ENCODE results near the gene COL4A5.
A peak's percentile ranks its signal among the peaks of the same experiment; 100 is the strongest.

COL4A5 gene

DNA sequence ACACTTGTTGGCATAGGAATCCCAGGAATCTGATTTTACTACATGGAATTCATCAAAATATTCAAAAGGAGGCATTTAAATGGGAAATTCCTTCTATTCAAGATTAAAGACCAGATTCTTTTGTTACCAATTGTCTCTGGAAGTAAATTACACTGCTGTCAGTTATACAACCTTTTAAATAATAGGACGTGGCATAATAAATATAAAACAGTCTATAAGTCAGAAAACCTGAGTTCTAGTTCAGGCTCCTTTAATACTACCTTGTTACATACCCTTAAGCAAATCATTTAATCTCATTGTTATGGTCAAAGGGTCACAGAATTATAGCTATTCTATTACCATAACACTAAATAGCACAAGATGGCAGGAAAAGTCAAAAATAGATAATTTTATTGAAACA, 20.2 kb upstream of the COL4A5 start:
- H3K4me3 ChIP-seq (ENCODE audit: low read length): no peak overlapping the region
- no peak for DNase-seq (ENCODE audit: low read depth)
- no peaks in the 10 kb centered on the region for H3K4me1 ChIP-seq (ENCODE audit: control insufficient read depth, insufficient read depth, low read length)
- no peak overlapping the region for H3K9ac ChIP-seq (ENCODE audit: low read length)
- H3K9me3 ChIP-seq (ENCODE audit: control insufficient read depth, low read length): no peaks in the 10 kb centered on the region
- peaks cover 22% of the 10 kb centered on the region for H3K27me3 ChIP-seq (replicated peaks; ENCODE audit: control insufficient read depth, insufficient read depth, low read length)
- no peaks in the 10 kb centered on the region for H3K36me3 ChIP-seq (ENCODE audit: control insufficient read depth, insufficient read depth, low read length, severe bottlenecking)

DNA sequence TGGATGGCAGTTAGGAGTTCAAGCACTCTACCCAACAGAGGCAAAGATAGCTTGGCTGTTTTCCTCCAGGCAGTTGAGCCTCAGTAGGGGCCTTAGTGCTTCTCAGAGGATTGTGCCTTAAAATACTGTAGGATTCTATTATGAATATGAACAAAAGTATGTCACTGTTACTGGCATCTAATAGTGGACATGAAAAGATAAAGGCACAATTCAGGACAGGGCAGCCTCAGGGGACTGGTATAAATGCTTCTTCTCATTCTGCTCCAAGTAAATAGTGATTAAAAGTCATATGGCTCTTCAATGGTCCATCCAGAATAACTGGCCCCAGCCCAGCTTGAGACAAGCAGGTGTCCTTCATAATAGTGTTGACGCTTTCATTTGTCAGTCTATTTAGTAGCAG, 19.2 kb upstream of the COL4A5 start:
- Histone ChIP-seq H3K4me1 (ENCODE audit: control insufficient read depth, insufficient read depth, low read length) (no peaks in the 10 kb centered on the region), H3K9me3 (ENCODE audit: control insufficient read depth, low read length) (no peaks in the 10 kb centered on the region), H3K9ac (ENCODE audit: low read length) (no peak overlapping the region), H3K4me3 (ENCODE audit: low read length) (no peak overlapping the region), H3K36me3 (ENCODE audit: control insufficient read depth, insufficient read depth, low read length, severe bottlenecking) (no peaks in the 10 kb centered on the region), H3K27me3 (replicated peaks; ENCODE audit: control insufficient read depth, insufficient read depth, low read length) (peaks cover 23% of the 10 kb centered on the region)
- no peak for DNase-seq (ENCODE audit: low read depth)

DNA sequence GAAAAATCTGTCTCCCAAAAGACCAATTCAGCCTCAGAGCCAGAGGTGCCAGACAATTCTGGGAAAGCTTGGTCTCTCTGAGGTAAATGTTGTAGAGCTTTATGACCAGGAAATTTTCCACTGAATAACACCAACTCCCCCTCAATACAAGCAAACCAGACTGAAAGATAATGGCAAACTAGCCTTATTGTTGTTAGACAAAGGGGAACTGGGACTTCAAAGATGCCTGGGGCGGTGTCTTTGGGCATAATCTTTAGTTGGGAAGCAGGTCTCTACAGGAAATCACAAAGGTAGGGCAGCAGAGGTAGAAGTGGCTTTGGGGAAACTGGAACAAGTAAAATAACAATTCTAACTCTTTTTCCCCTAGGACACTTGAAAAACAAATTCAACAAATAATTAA, 13.4 kb upstream of the COL4A5 start:
- no peak overlapping the region for H3K4me3 ChIP-seq (ENCODE audit: low read length)
- peaks cover 19% of the 10 kb centered on the region for H3K27me3 ChIP-seq (replicated peaks; ENCODE audit: control insufficient read depth, insufficient read depth, low read length)
- DNase-seq (ENCODE audit: low read depth): no peak
- no peaks in the 10 kb centered on the region for H3K9me3 ChIP-seq (ENCODE audit: control insufficient read depth, low read length)
- H3K36me3 ChIP-seq (ENCODE audit: control insufficient read depth, insufficient read depth, low read length, severe bottlenecking): no peaks in the 10 kb centered on the region
- no peak overlapping the region for H3K9ac ChIP-seq (ENCODE audit: low read length)
- no peaks in the 10 kb centered on the region for H3K4me1 ChIP-seq (ENCODE audit: control insufficient read depth, insufficient read depth, low read length)

DNA sequence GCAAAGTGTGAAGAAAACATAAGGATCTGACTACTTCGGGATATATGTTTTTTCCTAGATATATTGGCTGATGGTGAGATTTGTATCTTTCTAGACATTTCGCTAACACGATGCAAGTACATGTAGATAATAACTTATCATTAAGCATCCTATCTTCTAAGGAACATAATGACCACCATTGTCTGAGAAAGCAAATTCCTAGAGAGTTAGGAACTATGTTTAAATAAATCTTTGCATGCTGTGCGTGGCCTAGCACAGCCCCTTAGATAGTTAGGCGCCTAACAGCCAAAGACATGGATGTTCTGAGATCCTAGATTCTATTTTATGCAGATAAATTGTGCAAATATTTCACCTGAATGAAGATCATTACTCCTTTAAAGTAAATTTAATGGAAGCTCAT, 4.4 kb upstream of the COL4A5 start:
- H3K9me3 ChIP-seq (ENCODE audit: control insufficient read depth, low read length): no peaks in the 10 kb centered on the region
- H3K9ac ChIP-seq (ENCODE audit: low read length): no peak overlapping the region
- no peak overlapping the region for H3K4me3 ChIP-seq (ENCODE audit: low read length)
- no peaks in the 10 kb centered on the region for H3K4me1 ChIP-seq (ENCODE audit: control insufficient read depth, insufficient read depth, low read length)
- DNase-seq (ENCODE audit: low read depth): no peak
- peaks cover 30% of the 10 kb centered on the region for H3K27me3 ChIP-seq (replicated peaks; ENCODE audit: control insufficient read depth, insufficient read depth, low read length)
- no peaks in the 10 kb centered on the region for H3K36me3 ChIP-seq (ENCODE audit: control insufficient read depth, insufficient read depth, low read length, severe bottlenecking)

DNA sequence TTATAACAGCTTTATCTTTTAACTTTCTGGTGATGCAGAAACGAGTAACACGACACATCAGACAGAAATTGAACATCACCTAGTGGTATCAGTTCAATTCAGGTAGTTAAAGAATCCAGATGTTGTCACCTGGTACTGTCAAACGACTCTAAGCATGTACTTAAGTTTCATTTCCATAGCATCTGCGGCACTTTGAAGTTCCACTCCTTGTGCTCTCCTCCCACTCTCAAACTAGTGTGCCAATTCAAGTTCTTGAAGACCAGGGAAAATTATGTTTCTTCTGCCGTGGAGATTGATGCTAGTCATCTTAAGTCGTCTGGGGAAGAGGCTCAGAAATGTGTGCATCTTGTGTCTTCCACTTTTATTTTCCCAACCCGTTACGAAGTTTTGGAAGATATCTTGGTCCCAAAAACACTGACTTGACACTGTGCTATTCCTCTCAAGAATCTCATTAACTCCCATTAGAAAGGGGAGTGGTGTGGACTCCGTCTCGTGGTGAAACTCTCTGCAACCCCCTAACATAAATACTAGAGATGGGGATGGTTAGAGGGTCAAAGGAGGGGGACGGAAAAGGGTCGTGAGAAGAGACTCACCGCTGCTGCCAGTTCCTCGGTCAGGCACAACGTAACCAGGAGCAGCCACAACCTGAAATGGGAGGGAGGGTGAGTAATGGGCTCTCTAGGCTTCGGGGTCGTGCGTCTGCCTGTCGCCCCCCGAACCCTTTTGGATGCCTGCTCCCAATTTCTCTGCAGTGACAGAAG, 2.1 kb upstream of the COL4A5 start:
- Histone ChIP-seq H3K27me3 (replicated peaks; ENCODE audit: control insufficient read depth, insufficient read depth, low read length) (peaks cover 34% of the 10 kb centered on the region), H3K4me1 (ENCODE audit: control insufficient read depth, insufficient read depth, low read length) (no peaks in the 10 kb centered on the region), H3K9ac (ENCODE audit: low read length) (no peak overlapping the region), H3K4me3 (ENCODE audit: low read length) (peak overlapping the region; percentile 66), H3K9me3 (ENCODE audit: control insufficient read depth, low read length) (no peaks in the 10 kb centered on the region), H3K36me3 (ENCODE audit: control insufficient read depth, insufficient read depth, low read length, severe bottlenecking) (no peaks in the 10 kb centered on the region)
- no peak for DNase-seq (ENCODE audit: low read depth)

DNA sequence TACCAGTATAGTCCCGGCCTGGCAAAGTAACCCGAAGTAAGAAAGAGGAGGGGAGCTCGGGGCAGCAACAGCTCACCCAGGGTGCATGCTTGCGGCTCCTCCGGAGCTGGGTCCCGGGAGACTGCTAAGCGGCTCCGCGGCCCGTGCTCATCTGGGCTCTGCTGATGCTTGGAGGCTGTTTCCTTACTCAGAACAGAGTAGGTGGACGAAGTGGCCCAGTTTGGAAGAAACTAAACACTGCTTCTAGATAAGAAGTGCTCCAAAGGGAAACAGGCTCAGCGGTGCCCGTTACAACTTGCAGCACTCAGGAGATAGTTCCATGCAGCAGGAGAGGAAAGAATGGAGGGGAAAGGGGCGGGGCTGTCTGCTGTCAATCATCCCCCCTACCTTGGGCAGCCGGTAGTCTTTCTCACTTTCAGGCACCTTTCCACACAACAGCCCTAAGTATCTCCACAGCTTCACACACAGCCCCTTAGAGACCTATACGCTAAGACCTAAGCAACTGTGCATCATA, 1.5 kb upstream of the COL4A5 start, which contains the start of gene COL4A6:
COL4A6 (minus strand) TSS at position 313 of the 514 bp plus-strand sequence; CDS start at position 87, 226 bp downstream.
- peak within 1 kb of the TSS; percentile 83 for H3K4me3 ChIP-seq (ENCODE audit: low read length)
- no peaks in the 10 kb centered on the region for H3K9me3 ChIP-seq (ENCODE audit: control insufficient read depth, low read length)
- no peaks in the 10 kb centered on the region for H3K4me1 ChIP-seq (ENCODE audit: control insufficient read depth, insufficient read depth, low read length)
- H3K27me3 ChIP-seq (replicated peaks; ENCODE audit: control insufficient read depth, insufficient read depth, low read length): peaks cover 34% of the 10 kb centered on the region
- DNase-seq (ENCODE audit: low read depth): peak; percentile 18
- no peak within 1 kb of the TSS for H3K9ac ChIP-seq (ENCODE audit: low read length)
- no peaks in the 10 kb centered on the region for H3K36me3 ChIP-seq (ENCODE audit: control insufficient read depth, insufficient read depth, low read length, severe bottlenecking)

DNA sequence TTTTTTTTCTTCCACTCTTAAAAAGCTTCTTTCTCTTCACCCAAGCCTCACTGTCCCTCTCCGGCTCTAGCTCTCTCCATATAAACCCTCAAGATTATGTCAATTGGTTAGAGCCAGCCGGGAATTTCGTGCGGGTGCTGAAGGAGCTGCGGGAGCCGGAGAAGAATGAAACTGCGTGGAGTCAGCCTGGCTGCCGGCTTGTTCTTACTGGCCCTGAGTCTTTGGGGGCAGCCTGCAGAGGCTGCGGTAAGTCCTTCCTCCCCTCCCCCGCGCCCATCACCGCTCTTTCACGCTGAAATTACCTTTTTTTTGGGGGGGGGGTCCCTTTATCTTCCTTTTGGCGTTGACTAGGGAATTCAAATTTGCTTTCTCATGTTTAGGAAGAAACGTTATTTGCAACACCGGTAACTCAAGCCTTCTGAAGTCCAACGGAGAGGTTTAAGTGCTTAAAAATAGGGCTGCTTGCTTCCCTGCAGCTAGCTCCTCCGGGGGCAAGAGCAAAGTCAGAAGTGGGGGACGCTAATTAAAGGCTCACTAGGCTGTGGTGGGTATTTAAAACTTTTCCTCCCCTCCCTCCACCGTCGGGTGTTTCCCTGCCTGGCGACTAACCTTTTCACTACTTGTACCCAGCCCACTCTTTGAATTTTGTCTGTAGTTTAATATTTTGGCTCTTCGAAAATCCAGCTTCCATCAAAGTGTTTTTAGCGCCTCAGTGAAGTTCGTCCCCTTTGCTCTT, 491 bp downstream of the COL4A5 start:
- Histone ChIP-seq H3K9me3 (ENCODE audit: control insufficient read depth, low read length) (peaks cover 9% of the 10 kb centered on the region), H3K4me1 (ENCODE audit: control insufficient read depth, insufficient read depth, low read length) (no peaks in the 10 kb centered on the region), H3K27me3 (replicated peaks; ENCODE audit: control insufficient read depth, insufficient read depth, low read length) (peaks cover 30% of the 10 kb centered on the region), H3K36me3 (ENCODE audit: control insufficient read depth, insufficient read depth, low read length, severe bottlenecking) (no peaks in the 10 kb centered on the region), H3K9ac (ENCODE audit: low read length) (peak overlapping the region; percentile 74), H3K4me3 (ENCODE audit: low read length) (peak overlapping the region; percentile 83)
- DNase-seq (ENCODE audit: low read depth): peak; percentile 58

DNA sequence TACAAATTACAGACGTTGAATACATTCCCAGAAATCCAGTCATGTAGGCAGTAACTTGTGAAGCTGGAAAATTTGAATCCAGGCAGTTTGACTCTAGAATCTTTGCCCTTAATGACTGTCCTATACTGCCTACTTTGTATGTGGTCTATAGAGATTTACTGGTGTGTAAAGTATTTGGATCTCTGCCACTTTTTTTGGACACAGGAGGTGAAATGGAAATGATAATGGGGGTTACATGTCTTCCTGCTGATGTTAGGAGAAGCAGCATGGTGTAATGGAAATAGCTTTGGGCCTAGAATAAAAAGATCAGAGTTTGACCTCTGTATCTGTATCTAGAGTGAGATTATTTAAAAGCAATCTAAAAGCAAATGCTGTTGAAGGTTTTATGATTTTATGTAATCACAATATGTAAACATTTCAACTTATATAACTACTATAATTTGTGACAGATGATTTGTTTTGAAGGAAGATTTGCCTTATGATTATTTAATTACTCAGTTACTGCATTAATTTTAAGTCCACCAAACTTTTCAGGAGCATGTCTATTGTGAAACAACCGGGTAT, 3.3 kb downstream of the COL4A5 start:
- DNase-seq (ENCODE audit: low read depth): no peak
- Histone ChIP-seq H3K36me3 (ENCODE audit: control insufficient read depth, insufficient read depth, low read length, severe bottlenecking) (no peaks in the 10 kb centered on the region), H3K9ac (ENCODE audit: low read length) (no peak overlapping the region), H3K27me3 (replicated peaks; ENCODE audit: control insufficient read depth, insufficient read depth, low read length) (peaks cover 15% of the 10 kb centered on the region), H3K4me1 (ENCODE audit: control insufficient read depth, insufficient read depth, low read length) (no peaks in the 10 kb centered on the region), H3K4me3 (ENCODE audit: low read length) (no peak overlapping the region), H3K9me3 (ENCODE audit: control insufficient read depth, low read length) (peaks cover 11% of the 10 kb centered on the region)

DNA sequence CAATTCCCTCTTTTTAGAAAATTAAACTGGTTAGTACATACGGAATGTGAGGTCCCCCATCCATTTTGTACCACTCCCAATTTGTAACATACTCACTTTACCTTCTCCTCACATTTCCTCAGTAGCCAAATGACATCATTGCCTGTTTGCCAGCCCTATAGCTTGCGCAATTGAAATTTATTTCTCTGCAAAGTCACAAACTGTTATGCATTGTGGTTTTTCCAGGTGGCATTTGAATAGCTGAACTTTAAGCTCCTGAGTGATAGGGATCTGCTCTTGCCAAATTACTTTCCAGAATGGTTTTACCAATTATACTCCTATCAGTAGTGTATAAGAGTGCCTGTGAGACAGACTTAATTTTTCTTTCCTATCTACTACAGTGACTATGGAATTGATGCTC, 7.7 kb downstream of the COL4A5 start:
- peak; percentile 53 for DNase-seq (ENCODE audit: low read depth)
- no peak overlapping the region for H3K4me3 ChIP-seq (ENCODE audit: low read length)
- H3K9ac ChIP-seq (ENCODE audit: low read length): no peak overlapping the region
- peaks cover 11% of the 10 kb centered on the region for H3K9me3 ChIP-seq (ENCODE audit: control insufficient read depth, low read length)
- H3K36me3 ChIP-seq (ENCODE audit: control insufficient read depth, insufficient read depth, low read length, severe bottlenecking): no peaks in the 10 kb centered on the region
- no peaks in the 10 kb centered on the region for H3K27me3 ChIP-seq (replicated peaks; ENCODE audit: control insufficient read depth, insufficient read depth, low read length)
- no peaks in the 10 kb centered on the region for H3K4me1 ChIP-seq (ENCODE audit: control insufficient read depth, insufficient read depth, low read length)

DNA sequence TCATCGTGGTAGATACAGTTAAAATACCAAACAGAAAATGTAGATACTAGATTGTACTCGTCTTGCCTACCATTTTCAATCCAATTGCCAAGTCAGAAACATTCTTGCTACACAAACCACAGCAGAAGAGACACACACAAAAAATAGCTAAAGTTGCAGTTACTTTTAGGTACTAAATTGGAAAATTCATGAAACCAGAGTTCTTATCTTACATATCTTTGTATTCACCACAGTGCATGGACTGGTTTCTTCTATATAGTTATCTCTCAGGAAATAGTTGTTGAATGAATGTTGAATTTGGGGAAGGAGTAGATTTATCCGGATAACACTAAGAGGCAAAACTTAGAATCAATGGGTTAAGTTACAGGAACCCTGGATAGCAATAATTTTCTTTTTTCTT, 14.2 kb downstream of the COL4A5 start:
- Histone ChIP-seq H3K4me3 (ENCODE audit: low read length) (no peak overlapping the region), H3K4me1 (ENCODE audit: control insufficient read depth, insufficient read depth, low read length) (no peaks in the 10 kb centered on the region)

DNA sequence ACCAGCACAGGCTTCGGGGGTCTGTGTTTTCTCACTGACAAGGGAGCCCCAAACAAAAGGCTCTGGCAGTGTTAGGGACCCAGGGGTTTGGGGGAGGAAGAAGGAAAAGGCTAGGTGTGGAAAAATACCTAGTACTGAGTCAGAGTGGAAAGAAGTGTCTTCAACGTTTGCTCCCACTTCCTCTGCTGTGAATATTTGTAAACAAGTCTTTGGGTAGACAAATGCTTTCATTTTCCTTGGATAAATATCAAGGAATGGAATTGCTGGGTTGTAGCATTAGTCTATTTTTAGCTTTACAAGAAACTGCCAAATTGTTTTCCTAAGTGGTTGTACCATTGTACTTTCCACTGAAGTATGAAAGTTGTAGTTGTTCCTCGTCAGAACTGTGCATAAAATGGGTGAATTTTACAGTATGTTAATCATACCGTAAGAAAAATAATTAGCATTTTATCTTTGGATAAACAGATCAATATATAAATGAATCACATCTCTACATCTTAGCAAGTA, 17.4 kb downstream of the COL4A5 start:
- no peaks in the 10 kb centered on the region for H3K4me1 ChIP-seq (ENCODE audit: control insufficient read depth, insufficient read depth, low read length)
- H3K9ac ChIP-seq (ENCODE audit: low read length): no peak overlapping the region
- no peaks in the 10 kb centered on the region for H3K36me3 ChIP-seq (ENCODE audit: control insufficient read depth, insufficient read depth, low read length, severe bottlenecking)
- no peak for DNase-seq (ENCODE audit: low read depth)
- no peak overlapping the region for H3K4me3 ChIP-seq (ENCODE audit: low read length)
- peaks cover 11% of the 10 kb centered on the region for H3K9me3 ChIP-seq (ENCODE audit: control insufficient read depth, low read length)
- H3K27me3 ChIP-seq (replicated peaks; ENCODE audit: control insufficient read depth, insufficient read depth, low read length): peaks cover 4% of the 10 kb centered on the region

More for the DNA sequence above, 14.2 kb downstream of the COL4A5 start:
- H3K36me3 ChIP-seq (ENCODE audit: control insufficient read depth, insufficient read depth, low read length, severe bottlenecking): no peaks in the 10 kb centered on the region
- peaks cover 11% of the 10 kb centered on the region for H3K9me3 ChIP-seq (ENCODE audit: control insufficient read depth, low read length)
- DNase-seq (ENCODE audit: low read depth): no peak
- H3K27me3 ChIP-seq (replicated peaks; ENCODE audit: control insufficient read depth, insufficient read depth, low read length): peaks cover 4% of the 10 kb centered on the region
- no peak overlapping the region for H3K9ac ChIP-seq (ENCODE audit: low read length)
